Type B pancreatic cell (in vitro differentiated cells): ENCODE data around the gene TDRD5. TPM values are rescaled to one million over a fixed set of nuclear protein-coding genes. Genes with fewer than 3 reads are reported as not detected.

Experiments used
- DNase-seq: peaks from one replicate; pipeline ENCODE4 v3.0.0; 2021; ENCODE audit warnings: mixed read lengths; ENCODE audit not compliant: unreplicated experiment; ENCODE audit errors: extremely low spot score
- H3K27ac Mint-ChIP-seq: 2 replicates; pipeline ENCODE4 v1.8.0; 2021; ENCODE audit warnings: mild to moderate bottlenecking, mixed read lengths
- H3K27me3 Mint-ChIP-seq: 2 replicates; pipeline ENCODE4 v1.8.0; 2021; ENCODE audit warnings: mixed read lengths
- H3K36me3 Mint-ChIP-seq: 2 replicates; pipeline ENCODE4 v1.8.0; 2021; ENCODE audit warnings: mixed read lengths
- H3K4me1 Mint-ChIP-seq: one replicate; pipeline ENCODE4 v1.8.0; 2021; ENCODE audit warnings: mixed read lengths; ENCODE audit not compliant: unreplicated experiment
- H3K4me3 Mint-ChIP-seq: 2 replicates; pipeline ENCODE4 v1.8.0; 2021; ENCODE audit warnings: mild to moderate bottlenecking, mixed read lengths
- H3K9me3 Mint-ChIP-seq: 2 replicates; pipeline ENCODE4 v1.8.0; 2021; ENCODE audit warnings: mixed read lengths
- total RNA-seq: library from RNA; stranded (reverse); gene quantifications from 2 replicates; pipeline ENCODE4 v1.2.1, GENCODE V29; 2021; ENCODE audit warnings: low replicate concordance
- TF ChIP-seq, protein P1 (sequence below): fragments of 200-600 bp; sonication (generic); conservative IDR thresholded peaks from 2 replicates; pipeline ENCODE4 v1.5.0; 2021; ENCODE audit warnings: antibody characterized with exemption, mild to moderate bottlenecking

Gene TDRD5
- total RNA-seq, 1 donor from 2014 or later: not detected

DNA sequence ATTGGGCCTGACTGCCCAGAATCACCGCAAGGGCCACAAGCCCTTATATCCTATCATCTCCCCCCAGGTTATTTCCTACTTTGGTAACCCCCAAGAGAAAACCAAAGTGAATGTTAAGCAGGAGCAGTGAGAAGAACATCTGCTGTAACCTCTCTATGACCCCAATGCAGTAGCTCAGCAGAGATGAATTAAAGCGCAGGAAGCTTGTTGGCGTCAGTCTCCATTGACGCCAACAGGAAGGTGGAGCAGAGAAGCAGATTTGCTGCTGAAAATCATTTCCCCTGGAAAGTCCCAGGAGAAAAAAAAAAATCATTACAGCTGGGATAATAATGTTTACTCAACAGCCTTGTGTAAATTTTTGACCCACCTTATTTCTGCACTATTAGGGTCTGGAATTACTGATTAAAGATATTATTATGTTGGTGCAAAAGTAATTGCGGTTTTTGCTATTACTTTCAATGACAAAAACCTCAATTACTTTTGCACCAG lies 118.3 kb downstream of the TDRD5 start:
- H3K27me3 Mint-ChIP-seq: peaks cover 10% of the 10 kb centered on the region
- H3K4me3 Mint-ChIP-seq: peak overlapping the region; percentile 18
- H3K36me3 Mint-ChIP-seq: no peaks in the 10 kb centered on the region
- peak overlapping the region; percentile 17 for H3K27ac Mint-ChIP-seq
- DNase-seq: no peak
- TF ChIP-seq, protein P1, sequence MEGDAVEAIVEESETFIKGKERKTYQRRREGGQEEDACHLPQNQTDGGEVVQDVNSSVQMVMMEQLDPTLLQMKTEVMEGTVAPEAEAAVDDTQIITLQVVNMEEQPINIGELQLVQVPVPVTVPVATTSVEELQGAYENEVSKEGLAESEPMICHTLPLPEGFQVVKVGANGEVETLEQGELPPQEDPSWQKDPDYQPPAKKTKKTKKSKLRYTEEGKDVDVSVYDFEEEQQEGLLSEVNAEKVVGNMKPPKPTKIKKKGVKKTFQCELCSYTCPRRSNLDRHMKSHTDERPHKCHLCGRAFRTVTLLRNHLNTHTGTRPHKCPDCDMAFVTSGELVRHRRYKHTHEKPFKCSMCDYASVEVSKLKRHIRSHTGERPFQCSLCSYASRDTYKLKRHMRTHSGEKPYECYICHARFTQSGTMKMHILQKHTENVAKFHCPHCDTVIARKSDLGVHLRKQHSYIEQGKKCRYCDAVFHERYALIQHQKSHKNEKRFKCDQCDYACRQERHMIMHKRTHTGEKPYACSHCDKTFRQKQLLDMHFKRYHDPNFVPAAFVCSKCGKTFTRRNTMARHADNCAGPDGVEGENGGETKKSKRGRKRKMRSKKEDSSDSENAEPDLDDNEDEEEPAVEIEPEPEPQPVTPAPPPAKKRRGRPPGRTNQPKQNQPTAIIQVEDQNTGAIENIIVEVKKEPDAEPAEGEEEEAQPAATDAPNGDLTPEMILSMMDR: no peak
- H3K9me3 Mint-ChIP-seq: no peaks in the 10 kb centered on the region
- H3K4me1 Mint-ChIP-seq: peaks cover 20% of the 10 kb centered on the region

DNA sequence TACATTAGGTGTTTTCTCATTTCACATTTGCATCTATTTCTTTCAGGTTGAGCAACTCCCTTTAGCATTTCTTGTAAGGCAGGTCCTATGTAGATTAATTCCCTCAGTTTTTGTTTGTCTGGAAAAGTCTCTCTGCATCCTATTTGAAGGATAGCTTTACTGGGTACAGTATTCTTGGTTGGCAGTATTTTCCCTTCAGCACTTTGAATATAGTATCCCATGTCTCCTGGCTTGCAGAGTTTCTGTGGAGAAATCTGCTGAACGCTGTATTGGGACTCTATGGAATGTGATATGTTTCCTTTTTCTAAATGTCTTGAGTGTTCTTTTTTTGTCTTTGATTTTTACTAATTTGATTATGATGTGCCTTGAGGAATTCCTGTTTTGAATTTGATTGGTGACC lies 122.5 kb downstream of the TDRD5 start:
- Mint-ChIP-seq H3K27ac (no peak overlapping the region), H3K9me3 (no peaks in the 10 kb centered on the region), H3K27me3 (peaks cover 7% of the 10 kb centered on the region), H3K4me1 (peaks cover 7% of the 10 kb centered on the region), H3K4me3 (no peak overlapping the region), H3K36me3 (no peaks in the 10 kb centered on the region)
- TF ChIP-seq, protein P1: no peak
- no peak for DNase-seq

DNA sequence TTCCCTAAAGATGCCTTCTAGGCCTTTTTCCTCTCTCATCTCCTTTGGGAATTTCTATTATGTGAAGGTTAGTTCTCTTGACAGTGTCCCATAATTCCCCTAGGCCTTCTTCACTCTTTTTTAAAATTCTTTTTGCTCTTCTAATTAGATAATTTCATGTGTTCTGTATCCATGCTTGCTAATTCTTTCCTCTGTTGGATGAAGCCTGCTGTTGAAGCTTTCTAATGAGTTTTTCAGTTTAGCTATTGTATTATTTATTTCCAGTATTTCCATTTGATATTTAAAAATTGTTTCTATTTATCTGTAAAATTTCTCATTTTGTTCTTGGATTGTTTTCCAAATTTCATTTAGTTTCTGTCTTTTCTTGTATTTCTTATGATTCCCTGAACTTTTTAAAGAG lies 123.0 kb downstream of the TDRD5 start:
- Mint-ChIP-seq H3K9me3 (no peaks in the 10 kb centered on the region), H3K27ac (no peak overlapping the region), H3K27me3 (peaks cover 7% of the 10 kb centered on the region), H3K4me3 (no peak overlapping the region), H3K4me1 (peaks cover 4% of the 10 kb centered on the region), H3K36me3 (no peaks in the 10 kb centered on the region)
- DNase-seq: no peak
- TF ChIP-seq, protein P1: no peak

DNA sequence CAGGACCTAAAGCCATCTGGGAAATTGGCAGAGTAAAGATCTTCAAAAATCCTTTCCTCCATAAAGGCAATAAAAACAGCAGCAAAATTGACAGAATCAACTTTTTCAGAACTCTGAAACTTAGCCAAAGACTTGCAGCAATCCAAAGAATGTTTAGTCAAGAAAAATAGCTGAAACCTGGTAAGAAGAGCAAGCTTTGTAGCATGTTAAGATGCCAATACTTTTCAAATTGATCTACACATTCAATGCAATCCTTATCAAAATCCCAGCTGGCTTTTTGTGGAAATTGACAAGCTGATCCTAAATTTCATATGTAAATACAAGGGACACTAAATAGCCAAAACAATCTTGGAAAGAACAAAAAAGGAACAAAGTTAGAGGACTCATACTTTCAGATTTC lies 127.6 kb downstream of the TDRD5 start:
- H3K27ac Mint-ChIP-seq: no peak overlapping the region
- TF ChIP-seq, protein P1: no peak
- H3K4me1 Mint-ChIP-seq: no peaks in the 10 kb centered on the region
- no peak overlapping the region for H3K4me3 Mint-ChIP-seq
- no peak for DNase-seq
- no peaks in the 10 kb centered on the region for H3K36me3 Mint-ChIP-seq
- peaks cover 4% of the 10 kb centered on the region for H3K27me3 Mint-ChIP-seq
- no peaks in the 10 kb centered on the region for H3K9me3 Mint-ChIP-seq

DNA sequence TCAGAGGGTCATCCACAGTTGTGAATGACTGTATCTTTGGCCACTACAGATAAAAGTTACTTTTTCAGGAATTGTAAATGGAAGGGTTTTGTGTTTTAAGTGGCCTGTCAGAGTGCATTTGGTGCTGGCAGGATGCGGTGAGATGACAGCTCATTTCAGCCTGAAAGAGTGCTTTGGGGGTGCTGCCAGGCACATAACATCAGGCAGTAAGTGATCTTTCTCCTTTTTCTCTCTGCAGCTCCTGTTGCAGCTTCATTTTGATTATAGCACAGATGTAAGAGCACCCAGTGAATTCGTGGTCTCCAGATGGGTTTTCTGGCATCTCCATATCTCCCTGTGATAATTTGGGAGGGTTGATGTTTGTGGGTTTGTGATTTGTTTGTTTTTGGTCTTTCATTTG lies 136.6 kb downstream of the TDRD5 start:
- H3K9me3 Mint-ChIP-seq: no peaks in the 10 kb centered on the region
- peaks cover 31% of the 10 kb centered on the region for H3K27me3 Mint-ChIP-seq

More for the DNA sequence above, 136.6 kb downstream of the TDRD5 start:
- H3K36me3 Mint-ChIP-seq: no peaks in the 10 kb centered on the region
- TF ChIP-seq, protein P1: no peak
- no peaks in the 10 kb centered on the region for H3K4me1 Mint-ChIP-seq
- H3K27ac Mint-ChIP-seq: no peak overlapping the region
- no peak for DNase-seq
- no peak overlapping the region for H3K4me3 Mint-ChIP-seq
